Activated T-cell treated with anti-CD3 and anti-CD28 coated beads for 24 hours (primary cell): ENCODE measurements around the gene ARV1.
"Not testable (repeated sequence)": the region's sequence is repeated elsewhere in the genome, so short reads cannot be mapped to it uniquely, and the experiment has no call there.

Experiments used
- DNase-seq: peaks from one replicate; pipeline ENCODE4 v3.0.0-alpha.2; 2020; ENCODE audit warnings: low read depth

Gene ARV1

GRCh38 chr1:231019711-231020110 is 40.8 kb downstream of the ARV1 start:
- no peak for DNase-seq

DNA sequence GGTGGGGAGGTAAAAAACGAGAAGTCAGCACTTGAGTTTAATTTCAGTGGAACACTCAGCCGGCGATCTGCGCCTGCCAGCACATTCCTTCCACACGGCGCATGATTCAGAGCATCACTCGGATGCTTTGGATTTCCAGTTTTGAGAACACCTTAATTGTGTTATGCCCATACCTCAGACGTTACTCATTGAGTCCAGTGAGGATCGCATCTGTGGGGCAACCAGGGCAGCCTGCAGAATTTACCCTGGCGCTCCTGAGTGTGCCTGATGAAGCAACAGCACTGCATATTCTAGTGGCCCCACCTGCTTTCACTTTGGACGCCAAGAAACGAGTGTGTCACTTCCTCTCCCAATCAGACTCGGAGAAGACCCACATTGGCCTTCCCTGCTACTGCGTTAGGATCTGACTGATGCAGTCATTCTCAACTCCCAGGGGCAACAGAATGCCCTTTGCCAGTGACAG is 41.3 kb downstream of the ARV1 start:
- no peak for DNase-seq

DNA sequence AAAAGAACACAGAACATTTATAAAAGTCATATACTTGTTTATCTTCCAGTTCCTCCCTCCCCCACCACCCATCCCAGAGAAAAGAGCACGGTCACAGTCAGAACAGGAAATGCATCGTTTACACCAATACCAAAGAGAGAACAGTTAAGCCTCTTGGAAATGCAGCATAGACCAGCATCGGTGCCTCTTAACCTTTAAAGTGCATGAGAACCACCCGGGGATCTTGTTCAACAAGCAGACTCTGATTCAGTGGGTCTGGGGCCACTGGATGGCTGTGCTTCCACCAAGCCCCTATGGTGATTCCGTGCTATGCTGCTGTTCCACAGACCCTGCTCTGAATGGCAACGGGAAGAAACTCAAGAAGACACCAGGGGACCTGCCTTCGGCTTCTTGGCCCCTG is 41.9 kb downstream of the ARV1 start:
- no peak for DNase-seq

- no peak for DNase-seq
Measured at GRCh38 chr1:231021540-231022031, 42.7 kb downstream of the ARV1 start.

DNA sequence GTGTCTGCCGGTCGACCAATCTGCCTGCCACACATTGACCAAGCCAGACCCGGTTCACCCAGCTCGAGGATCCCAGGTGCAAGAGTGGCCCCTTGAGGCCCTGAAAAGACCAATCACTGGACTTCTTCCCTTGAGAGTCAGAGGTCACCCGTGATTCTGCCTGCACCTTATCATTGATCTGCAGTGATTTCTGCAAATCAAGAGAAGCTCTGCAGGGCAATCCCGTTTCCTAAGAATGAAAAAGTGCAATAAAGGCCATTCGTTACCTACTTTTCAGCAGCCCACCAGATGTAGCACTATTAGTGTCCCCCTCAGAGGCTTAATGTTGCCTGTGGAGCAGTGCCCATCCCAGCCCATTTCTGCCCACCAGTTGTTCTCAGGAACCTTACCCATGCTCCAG is 43.6 kb downstream of the ARV1 start:
- DNase-seq: not testable (repeated sequence)

- DNase-seq: no peak
Measured at GRCh38 chr1:231023150-231023549, 44.3 kb downstream of the ARV1 start.

DNA sequence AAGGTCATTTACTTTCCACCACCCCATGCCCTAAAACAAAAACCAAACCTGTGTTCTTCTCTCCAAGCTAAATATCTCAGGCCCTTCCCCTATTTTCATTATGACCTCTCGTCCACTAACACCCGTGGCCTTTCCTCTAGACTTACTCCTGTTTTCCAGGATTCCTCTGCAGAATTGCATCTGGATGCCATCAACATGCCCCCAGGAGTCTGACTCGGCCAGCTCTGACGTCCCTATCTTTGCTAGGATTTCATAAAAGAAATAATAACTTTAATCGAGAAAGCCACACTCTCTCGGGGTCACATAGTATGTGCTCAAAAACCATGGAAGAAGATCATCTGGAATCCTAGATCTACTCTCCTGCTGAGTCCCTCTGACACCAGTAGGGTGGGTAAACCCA is 47.7 kb downstream of the ARV1 start:
- DNase-seq: no peak

DNA sequence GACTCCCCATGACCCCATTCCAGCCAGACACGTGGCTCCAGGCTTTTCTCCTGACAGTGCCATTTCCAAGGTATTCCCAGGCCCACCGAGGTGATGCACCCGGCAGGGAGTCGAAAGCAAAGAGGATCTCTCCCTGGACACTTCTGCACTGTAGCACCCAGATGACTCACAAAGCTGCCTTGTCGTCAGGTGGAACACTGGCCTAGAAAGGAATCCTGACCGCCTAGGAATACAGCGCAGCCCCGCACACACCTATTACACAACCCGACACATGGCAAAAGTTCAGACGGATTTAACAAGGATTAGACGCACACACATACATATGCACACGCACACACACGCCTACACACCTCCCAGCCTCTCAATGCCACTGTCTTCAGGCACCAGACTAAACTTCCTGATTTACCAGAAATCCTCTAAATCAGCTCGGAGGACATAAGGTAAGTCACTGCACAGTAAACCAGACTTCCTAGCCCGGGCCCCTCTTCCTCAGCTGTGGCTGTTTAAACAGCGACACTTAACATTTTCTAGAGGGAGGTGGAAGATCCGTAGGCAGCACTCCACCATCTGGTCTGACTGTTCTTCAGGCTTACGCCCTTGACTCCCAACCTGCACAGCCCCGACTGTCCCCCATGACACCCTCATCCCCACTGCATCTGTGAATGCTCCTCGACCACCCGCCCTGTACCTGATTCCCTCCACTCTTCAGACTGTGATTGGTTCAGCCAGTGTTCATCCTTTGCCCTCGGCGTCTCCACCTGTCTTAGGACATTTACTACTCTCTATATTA is 48.4 kb downstream of the ARV1 start:
- no peak for DNase-seq

GRCh38 chr1:231027971-231028370 is 49.1 kb downstream of the ARV1 start:
- DNase-seq: no peak

GRCh38 chr1:231028682-231029081 is 49.8 kb downstream of the ARV1 start:
- DNase-seq: no peak

- not testable (repeated sequence) for DNase-seq
Measured at GRCh38 chr1:231029247-231029646, 50.4 kb downstream of the ARV1 start.

- DNase-seq: no peak
Measured at GRCh38 chr1:231029841-231030240, 50.9 kb downstream of the ARV1 start.

DNA sequence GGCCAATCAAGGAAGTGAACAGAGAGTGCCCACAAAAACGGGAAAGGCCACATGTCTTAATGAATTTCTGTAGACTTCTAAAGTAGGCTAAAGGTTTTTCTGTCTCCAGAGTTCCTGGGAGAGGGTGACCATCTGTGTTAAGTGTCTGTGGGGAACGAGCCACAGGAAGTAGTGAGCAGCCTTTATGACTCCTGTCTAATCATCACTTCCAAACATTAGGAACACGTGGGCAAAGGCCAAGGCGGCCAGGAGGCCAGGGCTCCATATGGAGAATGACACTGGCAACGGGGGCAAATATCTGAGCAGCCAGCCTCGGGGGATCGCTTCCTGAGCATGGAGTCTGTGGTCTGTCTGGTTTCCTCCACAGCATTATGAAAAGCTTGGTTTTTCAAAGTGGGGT is 54.1 kb downstream of the ARV1 start:
- no peak for DNase-seq

DNA sequence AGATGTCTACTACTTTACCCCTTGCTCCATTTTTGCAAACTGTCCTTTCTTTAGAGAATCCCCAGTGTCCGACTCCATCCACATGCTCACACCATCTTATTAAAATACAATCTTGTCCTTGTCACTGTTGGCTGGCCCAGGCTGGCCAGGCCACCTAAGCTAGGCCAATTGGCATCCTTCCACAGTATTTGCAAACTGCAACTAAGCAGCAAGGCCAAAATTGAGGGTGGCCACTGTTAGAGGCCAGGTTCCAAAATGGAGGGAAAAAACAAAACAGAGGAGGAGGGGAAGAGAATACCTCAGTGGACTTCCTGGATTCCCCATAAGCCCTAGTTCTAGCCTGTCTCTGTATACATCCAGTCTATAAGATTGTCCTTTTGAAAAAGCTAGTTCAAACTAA is 56.9 kb downstream of the ARV1 start:
- DNase-seq: no peak

DNA sequence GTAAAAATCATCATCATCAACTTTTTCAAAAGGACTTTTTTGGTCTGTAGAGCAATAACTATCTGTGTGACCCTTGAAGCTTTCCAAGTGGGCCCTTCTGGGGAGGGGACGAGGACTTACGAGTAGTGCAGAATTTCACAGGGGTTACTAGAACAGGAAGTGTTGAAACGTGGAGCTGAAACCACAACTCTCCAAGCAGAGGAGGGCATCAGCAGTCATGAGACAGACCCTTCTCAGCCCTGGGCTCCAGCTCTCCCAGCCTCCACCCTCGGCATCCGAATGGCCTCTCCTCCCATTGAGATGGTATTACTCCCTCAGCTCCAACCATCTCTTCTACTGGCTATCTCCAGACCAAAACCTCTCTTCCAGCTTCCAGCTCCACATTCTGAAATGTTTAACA is 57.5 kb downstream of the ARV1 start:
- no peak for DNase-seq

GRCh38 chr1:231037585-231038517 is 59.0 kb downstream of the ARV1 start:
- no peak for DNase-seq

- peak; percentile 13 for DNase-seq
Measured at GRCh38 chr1:231039161-231040018, 60.5 kb downstream of the ARV1 start.

DNA sequence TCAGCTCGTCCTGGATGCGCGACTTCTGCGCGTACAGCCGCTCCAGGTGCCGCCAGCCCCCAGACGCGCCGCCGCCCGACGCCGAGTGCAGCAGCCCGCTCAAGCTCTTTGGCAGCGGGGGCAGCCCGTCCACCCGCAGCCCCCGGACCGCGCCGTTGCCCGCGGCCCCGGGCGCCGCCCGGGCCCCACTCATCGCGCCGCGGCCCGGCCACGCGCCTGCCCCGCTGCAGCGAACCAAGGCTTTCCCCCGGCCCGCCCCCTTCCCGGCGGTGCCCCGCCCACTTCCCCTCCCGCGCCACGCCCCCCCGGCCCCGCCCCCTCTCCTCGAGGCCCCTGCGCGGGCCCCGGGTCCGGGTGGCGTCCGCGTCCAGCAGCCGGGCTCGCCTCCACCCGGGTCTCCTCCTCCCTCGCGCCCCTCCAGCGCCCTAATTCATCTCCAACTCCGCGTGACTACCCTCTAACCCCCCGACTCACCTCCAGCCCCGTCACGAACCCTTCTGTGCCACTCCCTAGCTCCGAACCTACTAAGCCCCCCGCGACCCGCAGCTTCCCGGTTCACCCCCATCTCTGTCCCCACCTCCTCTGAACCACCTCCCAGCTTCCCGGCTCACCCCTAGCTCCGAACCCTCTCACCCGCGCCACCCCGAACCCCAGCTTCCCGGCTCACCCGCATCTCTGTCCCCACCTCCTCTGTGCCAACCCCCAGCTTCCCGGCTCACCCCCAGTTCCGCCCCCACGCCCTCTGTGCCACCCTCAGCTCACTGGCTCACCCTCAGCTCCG is 61.3 kb downstream of the ARV1 start, which contains the start of gene FAM89A:
TSS of gene FAM89A (minus strand) at position 236 of the 781 bp plus-strand sequence. CDS start at position 193, 43 bp downstream.
- peak; percentile 65 for DNase-seq

DNA sequence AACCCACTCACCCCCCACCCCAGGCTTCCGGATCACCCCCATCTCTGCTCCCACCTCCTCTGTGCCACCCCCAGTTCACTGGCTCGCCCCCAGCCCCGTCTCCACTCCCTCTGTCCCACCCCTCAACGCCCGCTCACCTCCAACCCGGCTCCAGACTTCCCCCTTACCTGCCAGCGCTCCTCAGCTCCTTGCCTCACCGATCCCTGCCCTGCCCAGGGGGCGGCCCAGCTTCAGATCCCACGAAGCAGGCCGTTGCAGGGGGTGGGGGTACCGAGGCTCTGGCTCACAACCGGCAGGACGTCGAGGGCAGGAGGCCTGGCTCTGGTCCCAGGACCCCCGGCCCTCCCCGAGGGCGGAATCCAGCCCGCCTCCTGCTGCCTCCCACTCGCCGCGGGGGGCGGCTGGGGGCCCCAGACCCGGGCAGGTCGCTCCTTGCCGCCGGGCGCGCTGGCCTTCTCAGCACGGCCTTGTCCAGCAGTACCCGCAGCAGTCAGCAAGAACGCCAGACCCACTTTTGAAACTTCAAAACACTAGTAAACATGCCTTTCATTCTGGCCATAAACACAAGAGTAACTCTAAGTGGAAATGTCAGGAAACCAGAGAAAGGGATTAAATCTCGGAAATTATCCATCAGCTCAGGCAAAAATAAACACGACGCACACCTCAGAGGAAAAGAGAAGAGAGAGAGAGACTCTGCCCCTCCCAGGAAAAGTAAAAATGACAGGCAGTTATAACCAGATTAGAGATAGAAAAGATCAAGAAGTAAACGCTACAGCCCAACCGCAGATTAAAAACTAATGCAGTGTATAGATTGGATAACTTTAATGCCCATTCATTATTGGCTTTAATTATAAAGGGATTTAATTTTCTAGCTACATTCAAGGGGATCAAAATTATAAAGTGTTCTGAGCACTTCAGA is 62.2 kb downstream of the ARV1 start:
- no peak for DNase-seq
